ENCODE data around the gene RSU1. TPM values are rescaled to one million over a fixed set of nuclear protein-coding genes. Genes with fewer than 3 reads are reported as not detected.

RSU1 gene
- total RNA-seq, 1 donor from 2014 or later, result 81.6 TPM

DNA sequence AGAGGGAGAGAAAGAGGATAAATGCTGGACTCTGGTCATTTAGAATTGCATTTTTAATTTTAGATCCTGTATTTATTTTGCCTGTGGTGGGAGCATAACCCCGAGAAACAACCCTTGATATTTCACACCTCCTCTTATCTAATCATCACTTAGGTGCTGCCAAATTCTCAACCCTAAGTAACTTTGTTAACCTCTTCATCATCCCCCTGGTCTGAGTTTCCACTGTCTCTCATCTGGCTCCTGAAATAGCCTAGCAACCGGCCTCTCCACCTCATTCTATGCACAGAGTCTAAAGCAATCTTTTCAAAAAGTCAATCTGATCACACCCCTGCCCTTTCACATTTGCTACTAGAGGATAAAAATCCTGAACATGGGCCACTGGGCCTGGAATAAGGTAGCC lies 177.1 kb downstream of the RSU1 start:
- Histone ChIP-seq H3K36me3 (no peaks in the 10 kb centered on the region), H3K4me1 (no peaks in the 10 kb centered on the region), H3K4me3 (no peak overlapping the region), H3K27me3 (ENCODE audit: low read depth) (no peaks in the 10 kb centered on the region), H3K9me3 (no peaks in the 10 kb centered on the region), H3K27ac (no peak overlapping the region)
- TF ChIP-seq, protein P1, sequence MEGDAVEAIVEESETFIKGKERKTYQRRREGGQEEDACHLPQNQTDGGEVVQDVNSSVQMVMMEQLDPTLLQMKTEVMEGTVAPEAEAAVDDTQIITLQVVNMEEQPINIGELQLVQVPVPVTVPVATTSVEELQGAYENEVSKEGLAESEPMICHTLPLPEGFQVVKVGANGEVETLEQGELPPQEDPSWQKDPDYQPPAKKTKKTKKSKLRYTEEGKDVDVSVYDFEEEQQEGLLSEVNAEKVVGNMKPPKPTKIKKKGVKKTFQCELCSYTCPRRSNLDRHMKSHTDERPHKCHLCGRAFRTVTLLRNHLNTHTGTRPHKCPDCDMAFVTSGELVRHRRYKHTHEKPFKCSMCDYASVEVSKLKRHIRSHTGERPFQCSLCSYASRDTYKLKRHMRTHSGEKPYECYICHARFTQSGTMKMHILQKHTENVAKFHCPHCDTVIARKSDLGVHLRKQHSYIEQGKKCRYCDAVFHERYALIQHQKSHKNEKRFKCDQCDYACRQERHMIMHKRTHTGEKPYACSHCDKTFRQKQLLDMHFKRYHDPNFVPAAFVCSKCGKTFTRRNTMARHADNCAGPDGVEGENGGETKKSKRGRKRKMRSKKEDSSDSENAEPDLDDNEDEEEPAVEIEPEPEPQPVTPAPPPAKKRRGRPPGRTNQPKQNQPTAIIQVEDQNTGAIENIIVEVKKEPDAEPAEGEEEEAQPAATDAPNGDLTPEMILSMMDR (IDR thresholded peaks at IDR 0.05), result no peak
- intact Hi-C loops (cut with DNase I), result no loop called here
- DNase-seq (no peak), ATAC-seq (no peak)

DNA sequence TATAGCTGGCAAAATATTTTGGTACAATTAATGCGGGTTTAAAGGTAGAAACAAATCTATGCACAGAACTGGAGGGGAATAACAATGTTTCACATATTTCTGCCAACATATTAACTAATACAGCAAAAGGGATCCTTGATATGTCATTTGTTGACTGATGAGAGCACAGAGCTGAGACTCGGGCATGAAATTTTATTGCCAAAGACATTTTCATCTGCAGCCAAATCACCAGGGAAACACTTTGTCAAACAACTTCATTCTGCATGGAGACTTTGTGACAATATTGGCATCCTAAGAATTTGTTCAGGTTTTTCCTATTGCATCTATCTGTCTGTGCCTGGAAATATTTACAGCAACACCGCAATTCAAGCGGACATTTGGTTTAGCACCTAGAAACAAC lies 177.8 kb downstream of the RSU1 start:
- Histone ChIP-seq H3K4me3 (no peak overlapping the region), H3K4me1 (no peaks in the 10 kb centered on the region), H3K9me3 (no peaks in the 10 kb centered on the region), H3K36me3 (no peaks in the 10 kb centered on the region), H3K27me3 (ENCODE audit: low read depth) (no peaks in the 10 kb centered on the region), H3K27ac (no peak overlapping the region)
- intact Hi-C loops (cut with DNase I), result no loop called here
- DNase-seq, result no peak
- no peak for ATAC-seq
- TF ChIP-seq, protein P1 (IDR thresholded peaks at IDR 0.05), result no peak

DNA sequence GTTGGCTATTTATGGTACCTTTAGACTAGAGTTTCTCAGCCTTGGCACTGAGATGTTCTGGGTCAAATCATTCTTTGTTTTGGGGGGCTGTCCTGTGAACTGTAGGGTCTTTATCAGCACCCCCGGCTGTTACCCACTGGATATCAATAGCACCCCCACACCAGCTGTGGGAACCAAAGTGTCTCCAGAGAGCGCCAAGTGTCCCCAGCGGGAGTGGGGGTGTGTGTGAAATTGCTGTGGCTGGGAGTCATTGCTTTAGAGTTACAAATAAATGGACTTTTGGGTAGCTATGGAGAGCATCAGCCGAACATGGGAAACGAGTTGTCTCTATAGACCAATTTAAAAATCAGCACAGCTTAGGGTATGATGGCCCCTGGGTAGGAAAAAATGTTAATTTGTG lies 184.2 kb downstream of the RSU1 start:
- no peaks in the 10 kb centered on the region for H3K9me3 ChIP-seq
- H3K27me3 ChIP-seq (ENCODE audit: low read depth), result no peaks in the 10 kb centered on the region
- no peaks in the 10 kb centered on the region for H3K36me3 ChIP-seq
- DNase-seq (no peak), ATAC-seq (no peak)
- TF ChIP-seq, protein P1 (IDR thresholded peaks at IDR 0.05), result no peak
- no peaks in the 10 kb centered on the region for H3K4me1 ChIP-seq
- no peak overlapping the region for H3K4me3 ChIP-seq
- H3K27ac ChIP-seq, result no peak overlapping the region
- intact Hi-C loops (cut with DNase I), result no loop called here

DNA sequence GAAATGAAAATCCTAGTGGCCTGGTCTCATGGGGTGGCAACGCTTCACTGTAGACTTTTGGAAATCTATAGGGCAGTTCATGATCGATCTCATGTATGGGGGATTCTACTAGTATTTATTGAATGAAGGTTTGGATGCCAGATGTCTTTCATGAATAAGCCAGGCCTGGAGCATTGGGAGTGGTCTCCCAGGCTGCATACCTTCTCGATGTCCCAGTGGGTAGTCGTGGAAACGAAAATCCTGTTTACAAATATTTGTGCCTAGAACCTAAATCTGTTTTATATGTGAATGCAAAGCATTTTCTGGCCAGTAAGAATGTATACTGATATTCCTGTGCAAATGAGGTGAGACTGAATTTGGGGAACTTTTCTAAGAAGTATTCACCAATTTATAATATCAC lies 190.5 kb downstream of the RSU1 start:
- ATAC-seq (no peak), DNase-seq (no peak)
- H3K36me3 ChIP-seq, result no peaks in the 10 kb centered on the region
- H3K4me3 ChIP-seq, result no peak overlapping the region
- no peaks in the 10 kb centered on the region for H3K9me3 ChIP-seq
- TF ChIP-seq, protein P1 (IDR thresholded peaks at IDR 0.05), result no peak
- no peaks in the 10 kb centered on the region for H3K4me1 ChIP-seq
- H3K27ac ChIP-seq, result no peak overlapping the region
- intact Hi-C loops (cut with DNase I), result no loop called here
- H3K27me3 ChIP-seq (ENCODE audit: low read depth), result no peaks in the 10 kb centered on the region

DNA sequence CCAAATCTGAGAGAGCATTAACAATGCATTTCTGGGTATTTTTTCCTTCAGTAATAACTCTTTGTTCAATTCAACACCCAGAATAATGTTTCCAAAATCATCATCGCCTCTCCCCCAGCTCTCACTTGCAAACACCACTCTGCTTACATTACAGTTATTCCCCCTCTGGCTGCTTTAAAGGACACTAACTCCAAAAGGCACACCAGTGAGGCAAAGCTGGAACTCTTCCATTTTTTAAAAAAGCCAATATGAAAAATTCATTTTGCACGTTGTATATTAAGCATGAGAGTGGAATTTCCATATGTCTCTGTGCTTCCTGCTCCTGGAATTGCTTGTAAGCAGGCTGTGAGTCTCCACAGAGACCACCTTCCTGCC lies 204.3 kb downstream of the RSU1 start:
- TF ChIP-seq, protein P1 (IDR thresholded peaks at IDR 0.05), result no peak
- Histone ChIP-seq H3K36me3 (no peaks in the 10 kb centered on the region), H3K27me3 (ENCODE audit: low read depth) (no peaks in the 10 kb centered on the region), H3K4me3 (no peak overlapping the region), H3K4me1 (no peaks in the 10 kb centered on the region), H3K9me3 (peaks cover 26% of the 10 kb centered on the region), H3K27ac (no peak overlapping the region)
- intact Hi-C loops (cut with DNase I), result no loop called here
- DNase-seq (no peak), ATAC-seq (no peak)
